GM21367 (cell line): Measurements from ENCODE around the gene GFRA4.

Source experiments
- ATAC-seq: cut with Tn5 transposase; IDR thresholded peaks from one replicate; pipeline ENCODE4 v1.9.1; 2021; ENCODE audit not compliant: unreplicated experiment

The GFRA4 gene

DNA sequence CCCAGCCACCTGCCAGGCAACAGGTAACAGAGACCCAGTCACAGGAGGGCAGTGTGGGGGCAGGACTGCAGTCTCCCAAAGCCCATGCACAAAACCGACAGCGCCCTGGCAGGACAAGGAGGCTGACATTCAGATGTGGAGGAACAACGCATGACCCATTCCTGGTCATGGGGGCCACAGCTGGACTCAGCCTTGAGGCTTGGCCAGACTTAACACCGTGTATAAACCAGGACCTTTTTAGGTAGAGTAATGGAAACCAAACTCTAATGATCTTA is 8.1 kb downstream of the GFRA4 start:
- ATAC-seq, result no peak

DNA sequence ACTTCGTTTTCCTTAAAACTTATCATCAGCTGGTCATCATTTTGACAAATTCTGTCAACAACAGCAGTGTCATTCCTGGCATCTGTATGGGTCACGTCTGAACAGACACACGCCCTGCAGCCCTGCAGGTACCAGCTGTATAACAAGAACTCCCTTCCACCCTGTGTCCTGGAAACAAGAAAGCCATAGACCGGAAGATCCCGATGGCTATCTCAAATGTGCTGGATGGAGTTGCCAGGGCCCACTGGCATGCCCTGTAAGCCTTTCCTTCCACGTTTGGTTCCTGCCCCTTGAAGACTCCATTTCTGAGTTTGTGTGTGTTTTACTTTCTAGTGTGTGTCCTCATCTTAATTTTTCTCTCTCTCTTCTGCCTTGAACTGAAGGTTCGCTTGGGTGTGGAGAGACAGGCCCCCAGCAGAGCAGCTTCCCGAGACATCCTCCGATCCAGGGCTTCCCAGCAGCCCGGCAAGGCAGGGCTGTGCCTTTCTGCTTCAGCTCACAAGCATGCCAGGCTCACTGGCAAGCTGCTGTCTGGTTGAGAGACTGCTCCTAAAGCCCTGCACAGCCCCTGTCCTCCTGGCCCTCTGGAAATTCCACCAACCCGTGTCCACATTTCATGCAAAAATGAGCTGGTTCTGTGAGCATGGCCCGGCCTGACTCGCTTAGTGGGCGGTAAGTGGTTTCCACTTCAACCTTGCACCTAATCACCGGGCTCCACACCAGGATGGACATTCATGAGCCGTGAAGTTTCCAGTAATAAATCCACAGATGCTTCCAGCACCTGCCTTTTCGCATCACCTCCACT is 8.7 kb downstream of the GFRA4 start:
- no peak for ATAC-seq

DNA sequence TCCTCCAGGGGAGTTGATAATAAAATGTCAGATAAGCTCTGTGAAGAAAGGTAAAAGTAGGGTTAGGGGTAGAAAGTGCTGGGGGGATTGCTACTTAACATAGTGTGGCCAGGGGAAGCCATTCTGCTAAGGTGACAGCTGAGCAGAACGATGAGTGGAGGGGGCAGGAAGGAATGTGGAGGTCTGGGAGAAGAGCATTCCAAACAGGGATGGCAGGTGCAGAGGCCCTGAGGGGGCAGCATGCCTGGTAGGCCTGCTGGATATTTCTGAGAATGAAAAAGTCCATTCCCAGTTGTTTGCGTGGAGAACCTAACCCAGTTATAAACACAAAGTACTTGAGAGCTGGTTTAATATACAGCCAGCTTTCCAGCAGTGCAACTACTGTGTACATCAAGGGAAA is 9.3 kb downstream of the GFRA4 start:
- no peak for ATAC-seq

DNA sequence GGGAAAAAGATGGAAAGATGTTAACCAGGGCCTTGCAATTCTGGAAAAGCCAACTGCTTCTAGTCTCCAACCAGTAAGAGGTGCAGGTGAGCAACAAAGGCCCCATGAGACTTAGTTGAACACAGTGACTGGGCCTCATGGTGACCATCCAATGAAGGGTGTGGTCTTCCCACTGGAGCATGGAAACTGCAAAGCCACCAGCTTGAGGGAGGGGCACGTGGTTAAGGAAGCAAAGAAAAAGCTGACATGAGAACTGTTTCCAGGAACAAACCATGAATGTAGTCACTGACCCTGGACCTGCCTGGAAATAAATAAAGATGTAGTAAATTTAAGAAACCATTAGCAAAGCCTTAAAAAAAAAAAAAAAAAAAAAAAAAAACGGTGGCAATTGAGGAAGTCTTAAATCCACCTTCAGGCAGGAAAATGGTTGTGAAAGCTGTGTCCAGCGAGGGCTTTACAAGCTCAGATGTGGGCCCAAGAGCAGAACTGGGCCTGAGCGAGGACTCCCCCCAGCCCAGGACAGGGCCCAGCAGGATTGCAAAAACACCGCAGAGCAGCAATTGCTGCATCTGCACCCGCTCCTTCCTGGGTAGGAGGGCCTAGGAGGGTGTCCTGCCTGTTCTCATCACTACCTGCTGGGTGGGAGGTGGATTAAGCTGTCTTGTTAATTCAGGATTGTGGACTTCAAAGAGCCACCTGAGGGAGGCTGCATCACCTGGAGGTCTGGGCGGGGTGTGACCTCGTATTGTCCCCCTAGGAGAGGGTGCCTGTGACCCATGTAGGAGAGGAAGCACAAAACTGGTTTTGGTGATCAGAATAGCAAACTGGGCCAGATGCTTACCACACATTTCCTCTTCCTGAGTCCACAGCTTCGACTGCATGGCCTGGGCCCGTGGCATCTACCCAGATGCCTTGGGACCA is 10.3 kb downstream of the GFRA4 start:
- no peak for ATAC-seq

DNA sequence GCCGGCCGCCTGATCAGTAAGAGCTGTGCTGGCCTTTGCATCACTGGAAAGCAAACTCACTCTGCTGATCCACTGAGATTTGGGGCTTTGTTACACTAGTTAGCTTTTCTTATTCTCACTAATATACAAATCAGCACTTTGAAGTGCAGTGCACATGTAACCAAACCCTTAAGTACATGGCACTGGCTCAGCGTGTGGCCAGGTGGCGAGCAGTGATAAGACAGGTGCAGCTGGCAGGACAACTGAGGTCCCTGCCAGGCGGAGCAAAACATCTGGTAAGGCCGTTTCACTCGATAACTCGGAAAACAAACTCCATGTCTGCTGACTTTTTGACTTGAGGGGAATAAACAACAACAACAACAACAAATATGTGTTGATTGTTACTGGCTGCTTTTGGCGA is 11.0 kb downstream of the GFRA4 start:
- no peak for ATAC-seq

DNA sequence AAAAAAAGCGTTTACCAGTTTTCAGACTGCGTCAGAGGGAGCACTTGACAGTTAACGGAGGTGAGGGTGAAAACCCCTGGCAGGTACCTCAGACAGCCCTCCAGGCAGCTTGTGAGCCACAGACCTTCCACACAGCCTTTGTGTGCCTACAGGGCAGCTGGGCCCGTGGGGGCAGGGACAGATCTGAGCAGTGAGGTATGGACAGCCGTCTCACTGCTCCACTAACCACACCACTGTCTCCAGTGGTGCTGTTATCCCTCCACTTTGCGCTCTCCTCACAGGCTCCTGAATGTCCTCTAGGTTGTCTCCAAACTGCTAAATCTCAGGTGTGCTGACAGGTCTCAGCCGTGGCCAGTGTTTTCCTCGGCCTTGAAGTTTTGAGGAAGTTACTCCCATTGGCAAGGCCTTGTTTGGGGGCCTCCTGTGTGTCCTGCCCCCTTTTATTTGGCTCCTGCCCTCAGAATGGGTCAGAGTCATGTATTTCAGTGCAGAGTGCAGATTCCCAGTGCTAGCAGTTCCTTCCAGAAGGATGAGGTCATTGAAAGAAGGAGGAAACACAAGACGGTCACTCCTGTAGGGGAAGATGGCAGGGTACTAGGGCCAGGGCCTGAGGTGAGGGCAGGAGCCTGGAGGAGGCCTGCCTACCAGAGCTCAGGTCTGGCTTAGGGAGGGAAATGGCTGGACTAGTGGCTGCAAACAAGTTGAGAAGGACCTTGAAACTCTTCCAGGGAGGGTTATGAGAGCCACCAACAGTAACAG is 11.8 kb downstream of the GFRA4 start:
- ATAC-seq, result no peak

DNA sequence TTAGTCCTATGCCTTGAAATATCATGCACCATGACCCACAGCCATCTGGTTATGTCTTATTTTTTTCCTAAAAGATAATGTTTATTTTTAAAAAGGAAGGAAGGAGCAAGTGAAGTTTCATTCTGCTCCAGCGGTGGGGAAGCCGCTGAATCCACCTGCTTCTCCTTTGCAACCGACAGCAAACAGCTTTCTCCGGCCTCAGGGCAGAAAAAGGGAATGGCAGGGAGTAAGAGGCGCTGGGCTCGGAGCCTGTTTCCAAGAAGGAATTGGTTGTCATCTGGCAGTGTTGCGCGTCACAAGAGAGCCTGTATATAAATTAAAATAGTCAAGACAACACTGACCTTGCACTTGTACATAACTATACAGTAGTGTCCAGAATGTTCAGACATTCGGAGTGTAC is 14.2 kb downstream of the GFRA4 start:
- no peak for ATAC-seq

DNA sequence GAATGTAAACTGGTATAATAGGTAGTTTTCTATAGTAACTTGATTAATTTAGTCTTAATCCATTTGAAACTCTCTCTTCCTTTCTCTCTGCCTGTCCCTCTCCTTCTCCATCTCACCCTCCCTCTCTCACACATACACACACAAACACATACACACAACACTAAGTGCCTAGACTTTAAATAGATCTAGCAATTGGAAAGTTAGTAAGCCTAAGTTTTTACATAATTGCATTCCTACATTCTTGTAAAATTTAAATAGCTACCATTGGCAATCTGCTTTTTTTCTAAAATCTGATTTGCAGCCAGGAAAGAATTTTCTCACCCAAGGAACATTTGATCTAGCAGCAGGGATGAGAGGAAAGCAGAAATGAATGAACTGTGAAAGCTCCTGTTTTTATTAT is 15.7 kb downstream of the GFRA4 start:
- no peak for ATAC-seq

DNA sequence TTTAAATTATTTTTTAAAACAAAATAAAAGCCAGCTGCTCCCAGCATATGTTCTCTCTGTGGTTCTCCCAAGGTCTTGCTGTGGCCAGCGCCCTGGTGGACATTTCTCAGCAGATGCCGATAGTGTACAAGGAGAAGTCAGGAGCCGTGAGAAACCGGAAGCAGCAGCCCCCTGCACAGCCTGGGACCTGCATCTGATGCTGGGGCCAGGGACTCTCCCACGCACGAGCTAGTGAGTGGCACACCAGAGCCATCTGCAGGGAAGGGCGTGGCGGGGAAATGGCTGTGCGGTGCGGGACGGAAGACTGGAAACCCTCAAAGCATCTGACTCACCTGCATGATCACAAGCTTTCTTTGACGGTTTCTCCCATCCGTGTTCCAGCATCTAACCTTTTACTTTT is 16.5 kb downstream of the GFRA4 start:
- ATAC-seq, result no peak

DNA sequence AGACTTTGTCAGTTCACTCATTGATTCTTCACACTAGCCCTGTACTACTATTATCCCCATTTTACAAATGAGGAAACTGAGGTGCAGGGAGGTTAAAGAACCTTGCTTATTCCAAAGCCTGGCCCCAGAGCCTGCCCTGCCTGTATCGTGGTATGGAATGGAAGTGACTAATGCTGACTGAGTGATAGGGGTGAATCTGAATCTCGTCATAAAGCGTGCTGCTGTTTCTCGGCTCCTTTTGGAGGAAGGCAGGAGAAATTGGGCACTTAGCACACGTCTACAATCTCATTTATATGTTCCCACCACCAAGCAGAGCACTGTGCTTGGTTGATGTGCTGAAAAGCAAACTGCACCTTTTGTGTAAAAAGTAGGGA is 17.1 kb downstream of the GFRA4 start:
- ATAC-seq, result no peak

DNA sequence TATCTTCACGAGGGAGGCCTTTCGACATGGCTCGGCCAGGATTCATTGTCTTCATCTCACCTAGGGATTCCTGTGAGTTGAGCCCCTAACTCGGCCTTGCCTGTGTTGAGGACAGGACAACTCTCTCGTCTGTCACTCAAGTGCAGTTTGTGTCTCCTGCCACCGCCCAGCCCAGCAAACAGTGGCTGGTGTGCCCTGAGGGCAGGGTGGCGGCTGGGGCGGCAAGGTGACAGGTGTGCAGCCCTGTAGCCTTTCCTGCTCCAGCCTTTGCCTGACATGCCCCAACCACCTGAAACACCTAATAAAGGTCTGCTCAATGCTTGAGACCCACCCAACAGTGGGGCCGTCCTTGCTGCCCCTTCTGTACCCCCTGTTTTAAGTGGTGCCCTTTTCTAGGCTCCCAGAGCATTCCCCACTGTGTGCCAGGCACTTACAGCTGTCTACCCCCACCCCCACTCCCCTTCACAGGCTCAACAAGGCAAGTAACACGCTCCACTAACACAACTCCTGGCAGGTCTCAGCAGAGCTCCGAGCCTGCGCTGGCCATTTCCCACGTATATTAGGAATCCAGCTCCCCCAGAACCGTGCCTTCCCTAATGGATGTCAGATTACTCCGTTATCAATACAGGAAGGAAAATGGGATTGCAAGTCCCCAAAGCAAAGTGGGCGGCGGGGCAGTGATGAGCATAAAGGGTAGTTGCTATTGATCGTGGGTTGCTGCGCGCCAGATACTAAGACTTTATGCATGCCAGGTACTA is 17.7 kb downstream of the GFRA4 start:
- ATAC-seq, result no peak

DNA sequence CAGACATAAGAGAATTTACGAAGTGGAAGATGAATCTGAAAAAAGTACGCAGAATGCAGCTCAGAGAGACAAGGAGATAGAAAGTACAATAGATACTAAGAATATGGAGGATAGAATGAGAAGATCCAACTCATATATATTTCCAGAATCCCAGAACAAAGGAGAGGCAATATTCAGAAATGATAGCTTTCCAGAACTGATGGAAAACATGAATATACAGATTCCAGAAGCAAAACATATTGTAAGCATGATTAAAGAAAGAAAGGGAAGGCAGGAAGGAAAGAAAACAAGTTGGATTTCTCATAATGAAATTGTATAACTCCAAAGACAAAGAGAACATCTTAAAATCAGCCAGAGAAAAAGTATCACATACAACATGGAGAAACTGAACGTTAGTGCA is 22.9 kb downstream of the GFRA4 start:
- ATAC-seq, result no peak

DNA sequence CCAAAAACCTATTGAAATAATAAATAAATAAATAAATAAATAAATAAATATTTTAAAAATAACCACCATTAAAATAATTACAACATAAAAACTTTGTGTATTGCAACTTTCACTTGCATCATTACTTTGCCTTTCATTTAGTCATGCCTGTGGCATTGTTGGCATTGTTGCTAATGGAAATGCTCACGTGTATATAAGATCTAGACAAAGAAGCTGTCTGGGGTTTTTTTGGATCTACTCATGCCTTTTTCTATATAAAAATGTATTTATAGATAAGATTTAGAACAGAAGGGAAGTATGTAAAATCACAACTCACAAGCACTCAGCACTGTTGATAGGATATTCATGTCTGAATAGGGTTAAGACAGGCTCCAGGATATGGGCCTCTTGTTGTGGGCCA is 27.9 kb downstream of the GFRA4 start:
- ATAC-seq, result no peak

DNA sequence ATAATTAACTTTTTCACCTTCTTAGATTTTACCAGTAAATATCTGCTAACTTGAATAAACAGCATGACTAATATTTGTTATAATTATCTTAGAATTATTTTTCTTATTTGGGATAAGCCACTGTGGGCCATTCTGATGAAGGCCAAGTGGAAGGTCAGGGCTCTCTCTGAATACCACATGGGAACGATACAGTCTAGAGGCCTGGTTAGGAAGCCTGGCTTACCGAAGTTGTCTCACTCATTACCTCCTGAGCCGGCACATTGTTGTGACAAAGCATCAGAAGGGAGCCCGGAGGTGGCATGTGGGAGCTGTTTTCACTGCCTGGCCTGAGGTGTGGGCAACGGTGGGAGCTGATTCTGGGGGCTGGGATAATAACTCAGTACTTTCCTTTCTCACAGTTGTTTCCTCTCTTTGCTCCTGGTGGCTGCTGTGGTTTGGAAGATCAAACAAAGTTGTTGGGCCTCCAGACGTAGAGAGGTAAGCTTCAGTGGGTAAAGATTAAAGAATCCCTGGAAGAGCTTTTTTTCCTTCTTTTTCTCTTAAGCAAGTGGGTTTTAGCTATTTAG is 29.2 kb downstream of the GFRA4 start:
- ATAC-seq, result no peak

DNA sequence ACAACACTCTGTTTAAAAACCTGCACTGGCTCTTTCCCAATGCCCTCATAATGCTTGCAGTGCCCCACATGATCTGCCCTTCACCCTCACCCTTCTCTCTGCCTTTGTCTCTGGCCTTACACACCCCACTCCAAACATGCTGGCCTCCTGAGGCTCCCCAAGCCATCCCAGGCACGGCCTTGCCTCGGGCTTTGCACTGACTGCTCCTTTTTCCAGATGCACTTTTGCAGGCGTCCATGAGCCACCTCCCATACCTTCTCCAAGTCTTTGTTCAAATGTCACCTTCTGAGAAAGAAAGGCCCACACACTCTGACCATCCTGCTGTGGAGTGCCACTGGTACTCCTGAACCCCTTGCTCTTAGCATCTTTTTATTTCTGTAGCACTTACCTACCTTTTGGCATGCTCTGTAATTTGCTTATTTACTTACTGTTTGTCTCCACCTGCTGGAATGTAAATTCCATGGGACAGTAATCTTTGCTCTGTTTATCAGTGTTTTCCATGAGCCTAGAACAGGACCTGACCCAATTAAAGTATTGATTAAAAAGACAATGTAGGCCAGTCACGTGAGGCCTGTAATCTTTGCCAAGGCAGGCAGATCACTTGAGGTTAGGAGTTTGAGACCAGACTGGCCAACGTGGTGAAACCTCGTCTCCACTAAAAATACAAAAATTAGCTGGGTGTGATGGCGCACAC is 30.7 kb downstream of the GFRA4 start:
- ATAC-seq, result no peak

DNA sequence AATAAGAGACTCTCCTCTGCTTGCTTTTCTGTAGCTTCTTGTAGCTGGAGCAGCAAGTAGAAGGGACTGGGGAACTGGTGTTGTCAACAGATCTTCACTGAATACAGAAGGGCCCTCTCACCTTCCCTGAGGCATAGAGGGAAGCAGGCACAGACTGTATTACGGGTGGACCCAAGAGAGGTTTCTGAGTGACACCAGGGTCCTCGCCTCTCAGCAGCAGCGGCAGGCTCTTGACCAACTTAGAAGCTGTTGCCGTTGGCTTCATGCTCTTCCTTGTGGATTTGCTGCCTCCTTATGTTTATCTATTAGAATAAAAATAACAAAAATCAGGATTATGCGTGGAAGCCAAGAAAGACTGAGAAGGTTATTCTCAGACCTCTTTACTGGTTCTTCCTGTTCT is 31.7 kb downstream of the GFRA4 start:
- ATAC-seq, result no peak

DNA sequence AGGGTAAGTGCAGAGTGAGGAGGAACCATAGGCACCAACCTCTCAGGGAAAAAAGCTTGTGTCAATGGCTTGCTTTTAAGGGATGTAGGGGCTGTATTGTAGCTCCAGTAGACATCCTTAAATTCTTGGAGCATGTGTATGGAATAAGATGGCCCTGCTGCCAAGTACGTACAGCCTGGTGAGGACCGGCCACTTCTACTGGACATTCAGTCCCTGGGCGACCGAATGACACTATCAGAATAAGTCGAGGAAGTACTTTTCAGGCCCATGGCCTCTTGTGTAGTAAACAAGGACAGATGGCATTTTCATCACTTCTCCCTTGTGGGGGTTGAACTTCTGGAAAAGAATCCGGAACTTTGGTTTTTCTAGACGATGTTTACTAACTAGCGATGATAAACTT is 32.8 kb downstream of the GFRA4 start:
- no peak for ATAC-seq

DNA sequence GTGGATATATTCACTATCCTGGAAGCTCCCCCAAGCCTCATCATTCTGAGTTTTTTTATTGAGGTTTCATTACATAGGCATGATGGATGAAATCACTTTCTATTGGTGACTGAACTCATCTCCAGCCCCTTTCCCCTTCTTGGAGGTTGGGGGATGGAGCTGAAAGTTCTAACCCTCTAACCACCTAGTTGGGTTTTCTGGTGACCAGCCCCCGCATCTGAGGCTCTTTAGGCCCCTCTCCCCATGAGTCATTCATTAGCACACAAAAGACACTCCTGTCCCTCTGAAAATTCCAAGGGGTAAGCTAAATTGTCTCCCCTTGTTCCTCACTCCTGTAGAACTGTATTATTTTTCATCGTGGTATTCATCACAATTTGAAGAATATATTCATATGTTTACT is 33.3 kb downstream of the GFRA4 start:
- no peak for ATAC-seq

DNA sequence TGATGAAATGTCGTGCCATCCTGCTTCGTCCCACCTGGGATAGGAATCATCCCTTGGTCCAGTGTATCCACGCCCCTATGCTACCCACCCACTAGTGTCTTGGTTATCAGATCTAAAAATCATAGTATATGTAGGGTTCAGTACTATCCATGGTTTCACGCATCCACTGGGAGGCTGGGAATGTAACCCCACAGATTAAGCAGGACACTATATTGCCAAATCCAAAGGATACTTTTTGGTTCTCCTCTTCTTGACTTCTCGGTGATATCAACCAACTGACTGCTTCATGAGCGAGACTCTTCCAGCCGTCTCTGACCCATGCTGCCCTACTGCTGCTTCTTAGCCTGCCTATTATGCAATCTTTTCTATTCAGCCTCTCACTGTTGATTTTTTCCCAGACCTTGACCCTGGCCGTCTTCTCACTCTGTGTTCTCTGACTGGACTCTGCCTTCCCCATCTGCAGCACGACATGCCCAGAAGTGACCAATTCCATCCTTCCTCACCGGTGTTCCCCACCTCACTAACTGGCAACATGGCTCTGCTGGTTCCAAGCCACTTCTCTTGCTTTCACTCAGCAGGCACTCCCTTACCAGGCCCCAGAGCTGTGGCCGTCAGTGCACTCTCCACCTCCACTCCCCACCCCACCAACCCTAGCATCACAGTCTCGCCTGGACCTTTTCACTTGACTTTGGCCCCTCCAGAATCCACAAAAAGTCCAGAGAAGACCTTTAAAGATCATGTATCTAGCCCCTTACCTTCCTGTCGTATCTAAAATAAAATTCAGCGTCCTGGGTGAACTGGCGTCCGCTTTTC is 34.5 kb downstream of the GFRA4 start:
- ATAC-seq, result no peak
